GM12874 (cell line): ENCODE data around the gene KIAA0513.
A peak's percentile ranks its signal among the peaks of the same experiment; 100 is the strongest.

Source experiments
- TF ChIP-seq, protein P1 (sequence below): IDR thresholded peaks from 2 replicates; pipeline ENCODE4 v1.5.1; 2011; ENCODE audit warnings: low read depth, mild to moderate bottlenecking, control low read depth, low read length, moderate library complexity; ENCODE audit not compliant: insufficient read depth

The KIAA0513 gene

DNA sequence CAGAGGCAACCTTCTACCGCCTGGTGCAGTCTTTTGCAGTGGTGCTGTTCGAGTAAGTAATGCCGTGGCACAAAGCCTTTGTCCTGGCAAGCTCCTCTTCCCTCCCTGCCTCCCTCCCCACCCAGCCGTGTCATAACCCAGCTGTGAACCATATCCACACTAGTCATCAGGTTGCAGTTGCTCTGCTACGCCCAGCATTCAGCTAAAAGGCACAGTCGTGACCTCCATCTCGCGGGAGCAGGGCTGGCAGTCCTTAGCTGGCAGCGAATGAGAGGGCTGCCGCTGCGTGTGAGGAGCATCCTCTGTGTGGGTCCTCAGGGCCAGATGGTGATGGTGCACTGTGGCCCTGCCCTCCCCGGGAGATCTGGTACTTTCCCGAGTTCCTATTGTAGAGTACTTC, 45.4 kb downstream of the KIAA0513 start:
- TF ChIP-seq, protein P1, sequence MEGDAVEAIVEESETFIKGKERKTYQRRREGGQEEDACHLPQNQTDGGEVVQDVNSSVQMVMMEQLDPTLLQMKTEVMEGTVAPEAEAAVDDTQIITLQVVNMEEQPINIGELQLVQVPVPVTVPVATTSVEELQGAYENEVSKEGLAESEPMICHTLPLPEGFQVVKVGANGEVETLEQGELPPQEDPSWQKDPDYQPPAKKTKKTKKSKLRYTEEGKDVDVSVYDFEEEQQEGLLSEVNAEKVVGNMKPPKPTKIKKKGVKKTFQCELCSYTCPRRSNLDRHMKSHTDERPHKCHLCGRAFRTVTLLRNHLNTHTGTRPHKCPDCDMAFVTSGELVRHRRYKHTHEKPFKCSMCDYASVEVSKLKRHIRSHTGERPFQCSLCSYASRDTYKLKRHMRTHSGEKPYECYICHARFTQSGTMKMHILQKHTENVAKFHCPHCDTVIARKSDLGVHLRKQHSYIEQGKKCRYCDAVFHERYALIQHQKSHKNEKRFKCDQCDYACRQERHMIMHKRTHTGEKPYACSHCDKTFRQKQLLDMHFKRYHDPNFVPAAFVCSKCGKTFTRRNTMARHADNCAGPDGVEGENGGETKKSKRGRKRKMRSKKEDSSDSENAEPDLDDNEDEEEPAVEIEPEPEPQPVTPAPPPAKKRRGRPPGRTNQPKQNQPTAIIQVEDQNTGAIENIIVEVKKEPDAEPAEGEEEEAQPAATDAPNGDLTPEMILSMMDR, result no peak

DNA sequence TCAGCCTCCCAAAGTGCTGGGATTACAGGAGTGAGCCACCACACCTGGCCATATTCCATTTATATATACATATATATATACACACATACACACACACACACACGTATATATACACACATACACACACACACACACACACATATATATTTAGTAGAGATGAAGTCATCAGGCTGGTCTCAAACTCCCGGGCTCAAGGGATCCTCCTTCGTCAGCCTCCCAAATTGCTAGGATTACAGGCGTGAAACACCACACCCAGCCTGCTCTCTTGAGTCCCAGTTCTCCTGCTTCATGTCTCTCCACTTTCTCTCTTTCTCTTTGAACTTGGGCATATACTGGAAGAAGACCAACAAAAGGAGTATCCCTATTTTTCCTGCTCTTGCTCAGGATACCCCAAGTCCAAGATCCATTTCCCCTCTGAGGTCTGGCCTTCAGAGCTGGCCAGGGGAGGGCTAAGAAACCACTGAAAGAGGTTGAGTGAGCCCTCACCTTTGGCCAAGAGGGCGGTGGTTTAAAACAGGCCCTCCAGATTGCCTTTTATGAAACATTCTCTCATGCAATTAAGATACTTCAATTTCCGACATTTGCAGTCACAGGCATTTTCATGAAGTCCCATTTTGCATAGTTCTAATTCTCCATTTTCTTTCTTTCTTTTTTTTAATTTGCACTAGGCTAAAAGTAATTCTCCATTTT, 46.8 kb downstream of the KIAA0513 start:
- TF ChIP-seq, protein P1, result no peak

DNA sequence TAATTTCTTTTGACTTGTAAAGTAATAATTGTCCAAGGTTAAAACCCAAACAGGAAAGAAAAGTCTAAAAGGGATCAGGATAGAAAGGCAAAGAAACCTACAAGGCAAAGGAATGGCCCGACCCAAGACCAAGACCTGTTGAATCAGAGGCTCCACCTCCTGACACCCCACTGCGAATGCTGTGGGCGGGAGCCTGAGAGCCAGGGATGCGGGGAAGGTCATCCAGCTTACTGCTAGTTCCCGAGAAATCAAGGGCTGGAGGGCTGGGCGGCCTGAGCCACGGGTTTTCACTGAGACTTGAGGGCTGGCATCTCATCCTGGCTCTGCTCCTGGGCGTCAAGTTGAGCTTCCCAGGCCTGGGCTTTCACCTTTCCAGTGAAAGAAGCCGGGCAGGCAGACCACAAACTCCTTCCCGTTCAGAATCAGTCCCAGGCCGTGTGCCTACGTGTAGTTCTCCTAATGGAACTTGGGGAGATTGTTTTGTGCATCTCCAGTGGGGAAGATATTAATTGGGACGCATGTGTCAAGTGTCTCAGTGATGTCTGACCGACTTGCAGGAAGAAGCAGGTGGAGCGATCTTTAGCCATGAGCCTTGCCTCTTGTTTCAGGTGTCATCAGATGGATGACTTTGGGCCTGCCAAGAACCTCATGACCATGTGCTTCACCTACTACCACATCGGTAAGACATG, 47.8 kb downstream of the KIAA0513 start:
- TF ChIP-seq, protein P1, result no peak

DNA sequence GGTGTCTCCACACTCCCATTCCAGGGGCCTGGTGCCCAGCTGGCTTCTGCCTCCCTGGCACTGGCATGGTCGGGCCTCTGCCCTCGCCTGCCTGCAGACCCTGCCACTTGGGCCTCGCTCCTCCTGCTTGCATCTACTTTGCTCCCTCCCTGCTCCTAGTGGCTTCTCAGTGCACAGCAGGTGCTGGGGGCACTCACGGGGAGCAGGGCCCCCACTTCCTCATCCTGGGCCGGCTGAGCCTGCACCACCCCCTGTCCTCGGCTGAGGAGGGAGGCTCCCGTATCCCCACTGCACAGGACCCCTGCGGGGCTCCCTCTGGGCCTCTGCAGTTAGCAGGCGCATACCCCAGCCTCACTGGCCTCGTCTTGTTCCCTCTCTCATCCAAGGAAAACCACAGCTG, 49.4 kb downstream of the KIAA0513 start:
- TF ChIP-seq, protein P1, result peak; percentile 23; the same call in 1 of the 2 replicates

DNA sequence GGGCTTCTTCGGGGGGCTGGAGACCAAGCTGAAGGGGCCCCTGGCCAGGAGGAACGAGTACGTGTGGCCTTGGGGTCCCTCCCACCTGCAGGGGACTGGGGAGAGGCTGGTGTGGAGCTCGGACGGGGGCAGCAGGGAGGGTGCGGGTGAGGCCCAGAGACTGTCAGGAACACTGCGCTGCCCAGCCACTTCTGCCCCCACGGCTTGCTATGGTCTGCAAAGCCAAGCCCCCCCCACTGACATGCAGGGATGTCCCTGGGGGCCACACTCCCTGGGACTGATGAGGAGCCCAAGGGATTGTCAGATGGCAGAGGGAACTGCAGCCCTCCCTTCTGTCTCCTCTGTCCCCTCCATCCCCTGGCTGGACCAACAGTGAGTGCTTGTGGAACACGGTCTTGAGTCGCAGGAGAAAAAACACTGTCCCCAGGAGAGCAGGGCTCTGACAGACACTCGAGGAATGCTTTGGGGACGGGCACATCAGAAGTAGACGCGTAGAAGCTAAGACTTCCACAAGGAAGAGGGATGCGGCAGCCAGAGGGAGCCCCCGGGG, 50.1 kb downstream of the KIAA0513 start:
- TF ChIP-seq, protein P1, result no peak

DNA sequence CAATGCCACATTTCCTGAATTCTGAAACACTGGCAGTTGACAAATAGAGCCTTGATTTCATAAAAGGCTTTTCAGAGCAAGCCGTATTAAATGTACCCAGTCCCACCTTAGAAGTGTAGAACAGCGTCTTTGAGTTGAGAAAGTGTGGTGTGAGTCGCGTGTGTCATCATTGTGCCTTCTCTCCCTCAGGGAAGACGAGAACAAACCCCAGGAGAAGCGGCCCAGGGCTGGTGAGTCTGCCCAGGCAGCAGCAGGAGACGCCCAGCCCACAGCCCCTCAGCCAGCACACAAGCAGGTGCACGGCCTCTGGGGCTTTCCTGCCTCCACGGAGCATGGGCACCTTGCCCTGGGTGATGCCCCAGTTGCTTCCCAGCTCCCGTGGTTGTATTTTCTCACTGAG, 50.6 kb downstream of the KIAA0513 start:
- TF ChIP-seq, protein P1, result no peak

DNA sequence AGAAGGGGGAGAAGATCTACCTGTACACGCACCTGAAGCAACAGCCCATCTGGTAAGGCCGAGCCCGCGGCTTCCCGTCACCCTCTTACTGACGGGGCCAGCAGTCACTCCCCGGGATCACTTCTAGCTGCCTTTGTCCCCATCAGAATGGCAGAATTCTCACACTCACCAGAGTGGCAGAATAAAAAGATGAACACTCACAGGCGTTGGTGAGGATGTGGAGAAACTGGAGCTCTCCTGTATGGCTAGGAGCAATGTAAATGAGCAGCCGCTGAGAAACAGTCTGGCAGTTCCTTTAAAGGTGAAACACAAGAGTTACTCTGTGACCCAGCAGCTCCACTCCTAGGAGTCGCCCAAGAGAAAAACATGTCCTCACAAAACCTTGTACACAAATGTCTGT, 51.4 kb downstream of the KIAA0513 start:
- TF ChIP-seq, protein P1, result no peak
